ENCODE data around the gene LETM1. TPM values are rescaled to one million over a fixed set of nuclear protein-coding genes. Genes with fewer than 3 reads are reported as not detected.
A peak's percentile ranks its signal among the peaks of the same experiment; 100 is the strongest.

The LETM1 gene
- total and polyA plus RNA-seq, 2 of the 13 experiments (the other 11 are each of a cell fraction or from before 2014, with no cell fraction given), result 9.7 to 41.6 TPM

GRCh38 chr4:1870328-1870577 lies 14.3 kb upstream of the LETM1 start (continued):
- TF ChIP-seq IRF1 (CRISPR knock-in tag; IDR thresholded peaks at IDR 0.05; ENCODE audit: low read depth) (no peak), ZBTB1 (CRISPR knock-in tag; IDR thresholded peaks at IDR 0.05; ENCODE audit: borderline replicate concordance) (no peak), BATF2 (CRISPR knock-in tag; IDR thresholded peaks at IDR 0.05) (no peak), ZKSCAN1 (IDR thresholded peaks at IDR 0.05; ENCODE audit: low read length) (no peak), PPARG (CRISPR knock-in tag; conservative IDR thresholded peaks at IDR 0.05) (no peak), SRF (IDR thresholded peaks at IDR 0.05; ENCODE audit: low read depth, low read length) (no peak), SPEN (CRISPR knock-in tag; IDR thresholded peaks at IDR 0.05; ENCODE audit: low read depth) (peak; percentile 70; the same call in 1 of the 2 replicates), YEATS2 (CRISPR knock-in tag; IDR thresholded peaks at IDR 0.05; ENCODE audit: borderline replicate concordance) (no peak), ELF1 (CRISPR knock-in tag; IDR thresholded peaks at IDR 0.05) (0 out of 2 replicates have a peak, but pooled peaks have one; percentile 24), ZFP91 (CRISPR knock-in tag; IDR thresholded peaks at IDR 0.05; ENCODE audit: borderline replicate concordance) (0 out of 2 replicates have a peak, but pooled peaks have one; percentile 71), TAF15 (IDR thresholded peaks at IDR 0.05; ENCODE audit: low read depth, low read length, poor library complexity, severe bottlenecking) (peak; percentile 35), ZNF552 (CRISPR knock-in tag; IDR thresholded peaks at IDR 0.05; ENCODE audit: borderline replicate concordance) (no peak), PITX1 (CRISPR knock-in tag; IDR thresholded peaks at IDR 0.05) (peak; percentile 32; the same call in 1 of the 2 replicates), ZNF878 (CRISPR knock-in tag; IDR thresholded peaks at IDR 0.05) (0 out of 2 replicates have a peak, but pooled peaks have one; percentile 30), SOX13 (IDR thresholded peaks at IDR 0.05) (no peak), SOX13 (CRISPR knock-in tag; conservative IDR thresholded peaks at IDR 0.05 in 1 of 2, IDR thresholded peaks at IDR 0.05 in 1 of 2) (peak in 1 of 2 experiments; percentile 49; a peak in 1 of 4 replicates), JARID2 (CRISPR knock-in tag; IDR thresholded peaks at IDR 0.05; ENCODE audit: insufficient replicate concordance) (no peak), PHF21A (CRISPR knock-in tag; IDR thresholded peaks at IDR 0.05) (peak; percentile 70; the same call in 1 of the 2 replicates), MBNL3 (CRISPR knock-in tag; conservative IDR thresholded peaks at IDR 0.05) (no peak), YY1 (IDR thresholded peaks at IDR 0.05; ENCODE audit: insufficient read depth, insufficient replicate concordance, low read depth, low read length) (peak; percentile 60), ZNF362 (CRISPR knock-in tag; IDR thresholded peaks at IDR 0.05; ENCODE audit: borderline replicate concordance) (no peak), CREBL2 (CRISPR knock-in tag; IDR thresholded peaks at IDR 0.05; ENCODE audit: borderline replicate concordance) (no peak), TCF7L2 (IDR thresholded peaks at IDR 0.05; ENCODE audit: low read depth, low read length) (no peak), TOE1 (CRISPR knock-in tag; IDR thresholded peaks at IDR 0.05) (0 out of 2 replicates have a peak, but pooled peaks have one; percentile 61), MAFK (conservative IDR thresholded peaks at IDR 0.05 in 1 of 2, IDR thresholded peaks at IDR 0.05 in 1 of 2; ENCODE audit: low read length in 2 of 2) (no peak), CCDC6 (CRISPR knock-in tag; IDR thresholded peaks at IDR 0.05) (peak; percentile 59; the same call in 1 of the 2 replicates)
